HEK293 (cell line): Measurements from ENCODE around the gene PAF1.

ENCODE experiments used
- BCL11A ChIP-seq: fragments of 450-650 bp; formaldehyde crosslinking; IDR thresholded peaks from 2 replicates; pipeline ENCODE4 v1.5.1; 2016; ENCODE audit warnings: low read depth, missing biosample characterization, missing genetic modification characterization
- EGR2 ChIP-seq: fragments of 450-650 bp; formaldehyde crosslinking; IDR thresholded peaks from 2 replicates; pipeline ENCODE4 v1.5.1; 2016; ENCODE audit warnings: low read depth, missing biosample characterization, missing genetic modification characterization
- IKZF3 ChIP-seq: fragments of 450-650 bp; IDR thresholded peaks from 2 replicates; pipeline ENCODE4 v1.5.0; 2018; ENCODE audit warnings: missing biosample characterization, mild to moderate bottlenecking, missing genetic modification characterization, moderate library complexity
- KLF9 ChIP-seq: fragments of 450-650 bp; formaldehyde crosslinking; IDR thresholded peaks from 2 replicates; pipeline ENCODE4 v1.5.1; 2016; ENCODE audit warnings: missing biosample characterization, missing genetic modification characterization, low read depth
- OSR2 ChIP-seq: fragments of 450-650 bp; formaldehyde crosslinking; IDR thresholded peaks from 2 replicates; pipeline ENCODE4 v1.5.1; 2016; ENCODE audit warnings: missing biosample characterization, missing genetic modification characterization
- PRDM10 ChIP-seq: fragments of 450-650 bp; formaldehyde crosslinking; IDR thresholded peaks from 2 replicates; pipeline ENCODE4 v1.5.1; 2016; ENCODE audit warnings: missing biosample characterization, missing genetic modification characterization
- RBAK ChIP-seq: fragments of 450-650 bp; formaldehyde crosslinking; IDR thresholded peaks from 2 replicates; pipeline ENCODE4 v1.5.1; 2016; ENCODE audit warnings: missing biosample characterization, missing genetic modification characterization
- REST ChIP-seq: fragments of 450-650 bp; formaldehyde crosslinking; IDR thresholded peaks from 2 replicates; pipeline ENCODE4 v1.5.1; 2016; ENCODE audit warnings: missing biosample characterization, missing genetic modification characterization
- SCRT1 ChIP-seq: fragments of 450-650 bp; formaldehyde crosslinking; IDR thresholded peaks from 2 replicates; pipeline ENCODE4 v1.5.1; 2016; ENCODE audit warnings: missing biosample characterization, missing genetic modification characterization, borderline replicate concordance
- SP2 ChIP-seq: fragments of 450-650 bp; formaldehyde crosslinking; IDR thresholded peaks from 2 replicates; pipeline ENCODE4 v1.5.1; 2016; ENCODE audit warnings: missing biosample characterization, missing genetic modification characterization
- SP3 ChIP-seq: fragments of 450-650 bp; formaldehyde crosslinking; IDR thresholded peaks from 2 replicates; pipeline ENCODE4 v1.5.1; 2016; ENCODE audit warnings: missing biosample characterization, missing genetic modification characterization
- TCF7L2 ChIP-seq: IDR thresholded peaks from 2 replicates; pipeline ENCODE4 v1.6.1; 2011; ENCODE audit warnings: low read depth, mild to moderate bottlenecking, inconsistent platforms, low read length, moderate library complexity, borderline replicate concordance
- YY2 ChIP-seq: fragments of 450-650 bp; formaldehyde crosslinking; IDR thresholded peaks from 2 replicates; pipeline ENCODE4 v1.5.1; 2016; ENCODE audit warnings: missing biosample characterization, missing genetic modification characterization
- ZBTB48 ChIP-seq: fragments of 450-650 bp; formaldehyde crosslinking; IDR thresholded peaks from 2 replicates; pipeline ENCODE4 v1.5.1; 2016; ENCODE audit warnings: missing biosample characterization, missing genetic modification characterization
- ZBTB8A ChIP-seq: fragments of 450-650 bp; formaldehyde crosslinking; IDR thresholded peaks from 2 replicates; pipeline ENCODE4 v1.5.1; 2016; ENCODE audit warnings: missing biosample characterization, missing genetic modification characterization
- ZNF114 ChIP-seq: fragments of 450-650 bp; formaldehyde crosslinking; IDR thresholded peaks from 2 replicates; pipeline ENCODE4 v1.5.0; 2017; ENCODE audit warnings: missing biosample characterization, missing genetic modification characterization
- ZNF223 ChIP-seq: fragments of 450-650 bp; formaldehyde crosslinking; IDR thresholded peaks from 2 replicates; pipeline ENCODE4 v1.5.1; 2016; ENCODE audit warnings: missing biosample characterization, missing genetic modification characterization
- ZNF23 ChIP-seq: fragments of 450-650 bp; formaldehyde crosslinking; IDR thresholded peaks from 2 replicates; pipeline ENCODE4 v1.5.1; 2016; ENCODE audit warnings: missing biosample characterization, missing genetic modification characterization, borderline replicate concordance
- ZNF239 ChIP-seq: fragments of 450-650 bp; formaldehyde crosslinking; IDR thresholded peaks from 2 replicates; pipeline ENCODE4 v1.5.1; 2016; ENCODE audit warnings: missing biosample characterization, missing genetic modification characterization
- ZNF394 ChIP-seq: fragments of 450-650 bp; formaldehyde crosslinking; IDR thresholded peaks from 2 replicates; pipeline ENCODE4 v1.5.1; 2016; ENCODE audit warnings: missing biosample characterization, missing genetic modification characterization, mild to moderate bottlenecking, moderate library complexity, borderline replicate concordance
- ZNF529 ChIP-seq: fragments of 450-650 bp; formaldehyde crosslinking; IDR thresholded peaks from 2 replicates; pipeline ENCODE4 v1.5.1; 2017; ENCODE audit warnings: missing genetic modification characterization, missing biosample characterization; ENCODE audit not compliant: insufficient replicate concordance
- ZNF548 ChIP-seq: fragments of 450-650 bp; formaldehyde crosslinking; IDR thresholded peaks from 2 replicates; pipeline ENCODE4 v1.5.1; 2016; ENCODE audit warnings: missing biosample characterization, missing genetic modification characterization
- ZNF549 ChIP-seq: fragments of 450-650 bp; IDR thresholded peaks from 2 replicates; pipeline ENCODE4 v1.5.1; 2018; ENCODE audit warnings: missing biosample characterization, missing genetic modification characterization, mild to moderate bottlenecking, inconsistent platforms, moderate library complexity
- ZNF558 ChIP-seq: fragments of 450-650 bp; formaldehyde crosslinking; IDR thresholded peaks from 2 replicates; pipeline ENCODE4 v1.5.1; 2016; ENCODE audit warnings: missing biosample characterization, missing genetic modification characterization
- ZNF610 ChIP-seq: fragments of 450-650 bp; formaldehyde crosslinking; IDR thresholded peaks from 2 replicates; pipeline ENCODE4 v1.5.1; 2016; ENCODE audit warnings: missing biosample characterization, missing genetic modification characterization, borderline replicate concordance
- ZNF624 ChIP-seq: fragments of 450-650 bp; formaldehyde crosslinking; IDR thresholded peaks from 2 replicates; pipeline ENCODE4 v1.5.1; 2017; ENCODE audit warnings: missing biosample characterization, missing genetic modification characterization
- ZNF629 ChIP-seq: fragments of 450-650 bp; formaldehyde crosslinking; IDR thresholded peaks from 2 replicates; pipeline ENCODE4 v1.5.1; 2017; ENCODE audit warnings: missing biosample characterization, missing genetic modification characterization
- ZNF707 ChIP-seq: fragments of 450-650 bp; formaldehyde crosslinking; IDR thresholded peaks from 2 replicates; pipeline ENCODE4 v1.5.1; 2016; ENCODE audit warnings: missing biosample characterization, missing genetic modification characterization
- ZNF768 ChIP-seq: fragments of 450-650 bp; formaldehyde crosslinking; IDR thresholded peaks from 2 replicates; pipeline ENCODE4 v1.5.1; 2018; ENCODE audit warnings: missing biosample characterization, mild to moderate bottlenecking, missing genetic modification characterization
- ZNF785 ChIP-seq: fragments of 450-650 bp; formaldehyde crosslinking; IDR thresholded peaks from 2 replicates; pipeline ENCODE4 v1.5.1; 2016; ENCODE audit warnings: missing biosample characterization, missing genetic modification characterization
- ZSCAN30 ChIP-seq: fragments of 450-650 bp; IDR thresholded peaks from 2 replicates; pipeline ENCODE4 v1.5.1; 2018; ENCODE audit warnings: missing biosample characterization, mild to moderate bottlenecking, missing genetic modification characterization, moderate library complexity
- ZSCAN5A ChIP-seq: fragments of 450-650 bp; formaldehyde crosslinking; IDR thresholded peaks from 2 replicates; pipeline ENCODE4 v1.5.1; 2016; ENCODE audit warnings: missing biosample characterization, missing genetic modification characterization
- ZXDB ChIP-seq: fragments of 450-650 bp; formaldehyde crosslinking; IDR thresholded peaks from 2 replicates; pipeline ENCODE4 v1.5.1; 2016; ENCODE audit warnings: missing biosample characterization, missing genetic modification characterization

The PAF1 gene

GRCh38 chr19:39406656-39407409, 15.9 kb upstream of the PAF1 start, which contains the start of gene ZFP36 (continued):
- TF ChIP-seq PRDM10 (tag by site-specific recombination) (peak; percentile 87), BCL11A (tag by site-specific recombination) (peak; percentile 35; the same call in 1 of the 2 replicates), KLF9 (tag by site-specific recombination) (peak; percentile 59), ZNF394 (peak; percentile 67), ZNF548 (no peak), ZNF239 (tag by site-specific recombination) (no peak), YY2 (tag by site-specific recombination) (peak; percentile 81), ZNF785 (tag by site-specific recombination) (no peak), EGR2 (tag by site-specific recombination) (0 out of 2 replicates have a peak, but pooled peaks have one; percentile 16), ZNF114 (tag by site-specific recombination) (no peak; the same call in 1 of the 2 replicates), ZNF558 (no peak), REST (tag by site-specific recombination) (no peak; the same call in 1 of the 2 replicates), SP3 (peak; percentile 75), ZNF707 (tag by site-specific recombination) (no peak), IKZF3 (tag by site-specific recombination) (peak; percentile 14; the same call in 1 of the 2 replicates), RBAK (tag by site-specific recombination) (no peak), ZSCAN5A (tag by site-specific recombination) (peak; percentile 29; the same call in 1 of the 2 replicates), ZNF768 (tag by site-specific recombination) (no peak), SCRT1 (tag by site-specific recombination) (no peak), ZXDB (tag by site-specific recombination) (peak; percentile 76; the same call in 1 of the 2 replicates), ZBTB8A (tag by site-specific recombination) (peak; percentile 71), ZNF549 (tag by site-specific recombination) (no peak), ZNF610 (tag by site-specific recombination) (0 out of 2 replicates have a peak, but pooled peaks have one; percentile 58), ZNF629 (tag by site-specific recombination) (peak; percentile 70), ZBTB48 (tag by site-specific recombination) (peak; percentile 82), OSR2 (tag by site-specific recombination) (no peak), ZSCAN30 (tag by site-specific recombination) (peak; percentile 52), ZNF23 (no peak), SP2 (tag by site-specific recombination) (peak; percentile 39; the same call in 1 of the 2 replicates), ZNF529 (tag by site-specific recombination) (no peak), ZNF624 (no peak), TCF7L2 (no peak), ZNF223 (tag by site-specific recombination) (no peak)
